DMS53 treated with DMSO at 0.1 percent for 48 hours (cell line): ENCODE data around the gene CYP26C1.

Source experiments
- DNase-seq: peaks from one replicate; lab custom pipeline; 2025; ENCODE audit not compliant: unreplicated experiment; lab: John Stamatoyannopoulos, UW

CYP26C1 gene

GRCh38 chr10:93063977-93064660 is 3.5 kb downstream of the CYP26C1 start:
- no peak for DNase-seq

- DNase-seq = no peak
Observed at GRCh38 chr10:93064874-93065660, 4.5 kb downstream of the CYP26C1 start.

- DNase-seq = no peak
Observed at GRCh38 chr10:93065675-93066543, 5.3 kb downstream of the CYP26C1 start.

GRCh38 chr10:93066544-93066913 is 5.9 kb downstream of the CYP26C1 start:
- no peak for DNase-seq

GRCh38 chr10:93067443-93068365 is 7.1 kb downstream of the CYP26C1 start:
- no peak for DNase-seq

- no peak for DNase-seq
Observed at GRCh38 chr10:93068411-93069244, 8.0 kb downstream of the CYP26C1 start.

GRCh38 chr10:93069245-93069561 is 8.6 kb downstream of the CYP26C1 start:
- no peak for DNase-seq

- no peak for DNase-seq
Observed at GRCh38 chr10:93070378-93071176, 10.0 kb downstream of the CYP26C1 start.

GRCh38 chr10:93071177-93071472 is 10.5 kb downstream of the CYP26C1 start:
- DNase-seq = no peak

GRCh38 chr10:93071674-93072224 is 11.2 kb downstream of the CYP26C1 start:
- DNase-seq = peak; percentile 68

- peak; percentile 64 for DNase-seq
Observed at GRCh38 chr10:93072225-93072712, 11.7 kb downstream of the CYP26C1 start.

GRCh38 chr10:93072713-93073538 is 12.3 kb downstream of the CYP26C1 start:
- DNase-seq = no peak

- no peak for DNase-seq
Observed at GRCh38 chr10:93073539-93074146, 13.0 kb downstream of the CYP26C1 start, which contains the start of gene CYP26A1. CYP26A1 (plus strand) TSS chr10:93073893; CDS start chr10:93073935, 42 bp downstream.

GRCh38 chr10:93074147-93074596 is 13.6 kb downstream of the CYP26C1 start:
- no peak for DNase-seq

- no peak for DNase-seq
Observed at GRCh38 chr10:93074597-93075368, 14.2 kb downstream of the CYP26C1 start.
